Esophagus muscularis mucosa (tissue), 4 donors: ENCODE results near the gene FAM13A. TPM values are rescaled to one million over a fixed set of nuclear protein-coding genes. Genes with fewer than 3 reads are reported as not detected.
A peak's percentile ranks its signal among the peaks of the same experiment; 100 is the strongest.

Experiments used
- DNase-seq: peaks from one replicate; pipeline ENCODE4 v3.0.0-alpha.2; 2017; ENCODE audit errors: extremely low spot score
- H3K27ac ChIP-seq, 4 donors: fragments of 200-600 bp; sonication (generic); replicated peaks in 1 of 4; 1 replicate in 3 of 4; 2 replicates in 1 of 4; pipeline ENCODE4 v1.5.1; 2016 to 2019; ENCODE audit warnings: mild to moderate bottlenecking in 1 of 4
- H3K27me3 ChIP-seq, 4 donors: fragments of 200-600 bp; sonication (generic); one replicate each; pipeline versions ENCODE4 v1.5.1 to v1.6.0; 2016 to 2019
- H3K36me3 ChIP-seq, 4 donors: fragments of 200-600 bp; sonication (generic); one replicate each; pipeline ENCODE4 v1.5.1; 2016 to 2019
- H3K4me1 ChIP-seq, 4 donors: fragments of 200-600 bp; sonication (generic); one replicate each; pipeline ENCODE4 v1.5.1; 2016 to 2019
- H3K4me3 ChIP-seq, 4 donors: fragments of 200-600 bp; sonication (generic); 1 replicate in 2 of 4; 2 replicates in 2 of 4; pipeline ENCODE4 v1.5.1; 2016 to 2019; ENCODE audit warnings: mild to moderate bottlenecking in 4 of 4, moderate library complexity in 1 of 4
- H3K9me3 ChIP-seq, 4 donors: fragments of 200-600 bp; sonication (generic); 1 replicate in 3 of 4; 2 replicates in 1 of 4; pipeline ENCODE4 v1.5.1; 2016 to 2019
- CTCF ChIP-seq, 3 experiments: fragments of 200-600 bp in 2 of 3; fragments of 450-650 bp in 1 of 3; sonication (generic) in 2 of 3; IDR thresholded peaks; one replicate each; pipeline ENCODE4 v1.5.1; 2017 to 2019; ENCODE audit warnings: antibody characterized with exemption in 3 of 3, mild to moderate bottlenecking in 2 of 3, moderate library complexity in 1 of 3
- EP300 ChIP-seq: sonication (generic); formaldehyde crosslinking; IDR thresholded peaks from one replicate; pipeline ENCODE4 v1.6.1; 2017; ENCODE audit warnings: antibody characterized with exemption
- POLR2A ChIP-seq: fragments of 450-650 bp; IDR thresholded peaks from one replicate; pipeline ENCODE4 v1.6.1; 2017; ENCODE audit warnings: antibody characterized with exemption, moderate library complexity, mild to moderate bottlenecking, low read depth
- POLR2AphosphoS5 ChIP-seq, 2 donors: sonication (generic); formaldehyde crosslinking; IDR thresholded peaks; one replicate each; pipeline ENCODE4 v1.6.1; 2017; ENCODE audit warnings: antibody characterized with exemption in 2 of 2
- whole genome bisulfite sequencing: methylation state at CpG from one replicate; pipeline ENCODE4 v1.1.5; 2018; 5-methylcytosine and 5-hydroxymethylcytosine counted together
- intact Hi-C: fragments of 100-400 bp; cut with DNase I; formaldehyde crosslinking; loops from one replicate; pipeline ENCODE4 v1.15.1; 2023
- total RNA-seq, 4 donors: library from RNA; depleted of rRNA; stranded (reverse); fragments of >200 nt; gene quantifications; one replicate each; pipeline versions ENCODE4 v1.1.0 to v1.2.1, GENCODE V29; 2016

FAM13A gene
- total RNA-seq, 4 donors from 2014 or later = 22.4 to 27.2 (median 26.0) TPM

GRCh38 chr4:89024051-89024675 is 32.8 kb downstream of the FAM13A start:
- TF ChIP-seq CTCF (IDR thresholded peaks at IDR 0.05) (peak; percentile 84 to 91 (median 88)), POLR2AphosphoS5 (IDR thresholded peaks at IDR 0.05) (no peak), POLR2A (no peak)
- 19% methylated on average over 4 of the region's 4 CpGs for WGBS
- Histone ChIP-seq H3K27ac (no peak overlapping the region), H3K27me3 (no peaks in the 10 kb centered on the region), H3K4me3 (no peak overlapping the region), H3K36me3 (peaks cover 0 to 7% (median 1%) of the 10 kb centered on the region in 4 donors), H3K9me3 (no peaks in the 10 kb centered on the region), H3K4me1 (peaks cover 0 to 8% (median 2%) of the 10 kb centered on the region in 4 donors)
- DNase-seq = no peak
- intact Hi-C loops = loop anchor here (2.0 to 10.0 kb wide), 3 partner anchors 205 to 489 kb away; no protein-coding TSS in a partner anchor

GRCh38 chr4:89023140-89023539 is 33.8 kb downstream of the FAM13A start:
- TF ChIP-seq EP300 = no peak
- TF ChIP-seq POLR2AphosphoS5 (IDR thresholded peaks at IDR 0.05) = no peak
- no peak for TF ChIP-seq POLR2A
- no peak for TF ChIP-seq CTCF (IDR thresholded peaks at IDR 0.05)
- 77% methylated on average over 1 of the region's 1 CpG for WGBS

GRCh38 chr4:89022426-89023128 is 34.4 kb downstream of the FAM13A start:
- H3K27ac ChIP-seq = no peak overlapping the region
- H3K27me3 ChIP-seq = no peaks in the 10 kb centered on the region
- intact Hi-C loops = loop anchor here (5.0 to 10.0 kb wide), 2 partner anchors 315 to 488 kb away; no protein-coding TSS in a partner anchor
- H3K4me3 ChIP-seq = no peak overlapping the region
- TF ChIP-seq EP300 (no peak), POLR2AphosphoS5 (IDR thresholded peaks at IDR 0.05) (no peak), POLR2A (no peak), CTCF (IDR thresholded peaks at IDR 0.05) (no peak)
- DNase-seq = no peak
- 94% methylated on average over 7 of the region's 7 CpGs for WGBS
- H3K9me3 ChIP-seq = no peaks in the 10 kb centered on the region
- peaks cover 0 to 8% (median 2%) of the 10 kb centered on the region in 4 donors for H3K4me1 ChIP-seq
- peaks cover 0 to 16% (median 5%) of the 10 kb centered on the region in 4 donors for H3K36me3 ChIP-seq

More at GRCh38 chr4:89023140-89023539, 33.8 kb downstream of the FAM13A start:
- no peaks in the 10 kb centered on the region for H3K9me3 ChIP-seq
- no peak overlapping the region for H3K4me3 ChIP-seq
- no peaks in the 10 kb centered on the region for H3K27me3 ChIP-seq
- H3K4me1 ChIP-seq = peaks cover 0 to 8% (median 2%) of the 10 kb centered on the region in 4 donors
- intact Hi-C loops = loop anchor here (5.0 to 10.0 kb wide), 2 partner anchors 316 to 488 kb away; no protein-coding TSS in a partner anchor
- no peak for DNase-seq
- no peak overlapping the region for H3K27ac ChIP-seq
- peaks cover 0 to 13% (median 5%) of the 10 kb centered on the region in 4 donors for H3K36me3 ChIP-seq

GRCh38 chr4:89021684-89022083 is 35.3 kb downstream of the FAM13A start:
- 82% methylated on average over 2 of the region's 2 CpGs for WGBS

More at GRCh38 chr4:89021684-89022083, 35.3 kb downstream of the FAM13A start:
- no peak for DNase-seq
- intact Hi-C loops = loop anchor here (5.0 to 10.0 kb wide), 2 partner anchors 314 to 487 kb away; no protein-coding TSS in a partner anchor
- Histone ChIP-seq H3K27ac (no peak overlapping the region), H3K4me3 (no peak overlapping the region), H3K4me1 (peaks cover 0 to 8% (median 2%) of the 10 kb centered on the region in 4 donors), H3K9me3 (no peaks in the 10 kb centered on the region), H3K27me3 (no peaks in the 10 kb centered on the region), H3K36me3 (peaks cover 0 to 22% (median 5%) of the 10 kb centered on the region in 4 donors)
- TF ChIP-seq EP300 (no peak), POLR2AphosphoS5 (IDR thresholded peaks at IDR 0.05) (no peak), POLR2A (no peak), CTCF (IDR thresholded peaks at IDR 0.05) (no peak)
